Smooth muscle cell (in vitro differentiated cells): ENCODE results near the gene INTS6. TPM values are rescaled to one million over a fixed set of nuclear protein-coding genes. Genes with fewer than 3 reads are reported as not detected.

Source experiments
- DNase-seq: peaks from one replicate; lab custom pipeline; 2025; ENCODE audit not compliant: unreplicated experiment; lab: John Stamatoyannopoulos, UW
- H2AFZ ChIP-seq: fragments of 200-600 bp; sonication (generic); 2 replicates; pipeline ENCODE4 v1.6.0; 2016; ENCODE audit warnings: antibody characterized with exemption, low read depth, mild to moderate bottlenecking
- H3F3A ChIP-seq: fragments of 200-600 bp; sonication (generic); 2 replicates; pipeline ENCODE4 v1.6.0; 2017; ENCODE audit warnings: antibody characterized with exemption, low read depth
- H3K27ac ChIP-seq: fragments of 200-600 bp; sonication (generic); 2 replicates; pipeline ENCODE4 v1.5.1; 2016; ENCODE audit warnings: low read depth, mild to moderate bottlenecking
- H3K27me3 ChIP-seq: fragments of 200-600 bp; sonication (generic); 2 replicates; pipeline ENCODE4 v1.6.1; 2016; ENCODE audit warnings: low read depth, mild to moderate bottlenecking
- H3K36me3 ChIP-seq: fragments of 200-600 bp; sonication (generic); 2 replicates; pipeline ENCODE4 v1.5.1; 2016; ENCODE audit warnings: low read depth
- H3K4me1 ChIP-seq: fragments of 200-600 bp; sonication (generic); 2 replicates; pipeline ENCODE4 v1.5.1; 2016; ENCODE audit warnings: low read depth
- H3K4me2 ChIP-seq: fragments of 200-600 bp; sonication (generic); 2 replicates; pipeline ENCODE4 v1.6.0; 2016; ENCODE audit warnings: mild to moderate bottlenecking
- H3K4me3 ChIP-seq: fragments of 200-600 bp; sonication (generic); 2 replicates; pipeline ENCODE4 v1.5.1; 2016; ENCODE audit warnings: mild to moderate bottlenecking
- H3K79me2 ChIP-seq: fragments of 200-600 bp; sonication (generic); 2 replicates; pipeline ENCODE4 v1.6.0; 2016; ENCODE audit warnings: low read depth, mild to moderate bottlenecking
- H3K9ac ChIP-seq: fragments of 200-600 bp; sonication (generic); 2 replicates; pipeline ENCODE4 v1.6.0; 2016; ENCODE audit warnings: low read depth
- H3K9me3 ChIP-seq: fragments of 200-600 bp; sonication (generic); replicated peaks from 2 replicates; pipeline ENCODE4 v1.5.1; 2016; ENCODE audit warnings: low read depth
- H4K20me1 ChIP-seq: fragments of 200-600 bp; sonication (generic); 2 replicates; pipeline ENCODE4 v1.6.0; 2016; ENCODE audit warnings: low read depth
- WGBS: methylation state at CpG from one replicate; pipeline ENCODE4 v1.1.7; 2016; ENCODE audit warnings: low lambda C conversion rate; 5-methylcytosine and 5-hydroxymethylcytosine counted together
- polyA plus RNA-seq: library from polyadenylated mRNA; unstranded; fragments of >200 nt; fragmentation: Nextera tagmentation; extraction: Ambion mirVana; gene quantifications from 2 replicates; pipeline ENCODE4 v1.2.1, GENCODE V29; 2016
- total RNA-seq: library from RNA; depleted of rRNA; stranded (reverse); fragments of >200 nt; gene quantifications from 2 replicates; pipeline ENCODE4 v1.2.3, GENCODE V29; 2014
- TF ChIP-seq, protein P1 (sequence below): fragments of 200-600 bp; sonication (generic); IDR thresholded peaks from 2 replicates; pipeline ENCODE4 v1.5.1; 2017; ENCODE audit warnings: borderline replicate concordance, mild to moderate bottlenecking, antibody characterized with exemption; ENCODE audit not compliant: insufficient read depth, poor library complexity, severe bottlenecking

The INTS6 gene
- total and polyA plus RNA-seq, 2 experiments from 2014 or later: 22.5 to 51.6 TPM

GRCh38 chr13:51453959-51454703 is 1.3 kb upstream of the INTS6 start:
- TF ChIP-seq, protein P1, sequence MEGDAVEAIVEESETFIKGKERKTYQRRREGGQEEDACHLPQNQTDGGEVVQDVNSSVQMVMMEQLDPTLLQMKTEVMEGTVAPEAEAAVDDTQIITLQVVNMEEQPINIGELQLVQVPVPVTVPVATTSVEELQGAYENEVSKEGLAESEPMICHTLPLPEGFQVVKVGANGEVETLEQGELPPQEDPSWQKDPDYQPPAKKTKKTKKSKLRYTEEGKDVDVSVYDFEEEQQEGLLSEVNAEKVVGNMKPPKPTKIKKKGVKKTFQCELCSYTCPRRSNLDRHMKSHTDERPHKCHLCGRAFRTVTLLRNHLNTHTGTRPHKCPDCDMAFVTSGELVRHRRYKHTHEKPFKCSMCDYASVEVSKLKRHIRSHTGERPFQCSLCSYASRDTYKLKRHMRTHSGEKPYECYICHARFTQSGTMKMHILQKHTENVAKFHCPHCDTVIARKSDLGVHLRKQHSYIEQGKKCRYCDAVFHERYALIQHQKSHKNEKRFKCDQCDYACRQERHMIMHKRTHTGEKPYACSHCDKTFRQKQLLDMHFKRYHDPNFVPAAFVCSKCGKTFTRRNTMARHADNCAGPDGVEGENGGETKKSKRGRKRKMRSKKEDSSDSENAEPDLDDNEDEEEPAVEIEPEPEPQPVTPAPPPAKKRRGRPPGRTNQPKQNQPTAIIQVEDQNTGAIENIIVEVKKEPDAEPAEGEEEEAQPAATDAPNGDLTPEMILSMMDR: no peak
- H3K9me3 ChIP-seq: no peaks in the 10 kb centered on the region
- DNase-seq: no peak
- peak overlapping the region; percentile 97 for H3K9ac ChIP-seq
- H3K4me2 ChIP-seq: peak overlapping the region; percentile 88
- H3K4me1 ChIP-seq: peaks cover 30% of the 10 kb centered on the region
- peaks cover 1% of the 10 kb centered on the region for H3K36me3 ChIP-seq
- H3K79me2 ChIP-seq: peaks cover 23% of the 10 kb centered on the region
- peaks cover 9% of the 10 kb centered on the region for H4K20me1 ChIP-seq
- peak overlapping the region; percentile 95 for H3K27ac ChIP-seq
- H3K27me3 ChIP-seq: no peaks in the 10 kb centered on the region
- WGBS: 19% methylated on average over 13 of the region's 13 CpGs
- peaks cover 9% of the 10 kb centered on the region for H3F3A ChIP-seq
- peak overlapping the region; percentile 90 for H3K4me3 ChIP-seq
- peak overlapping the region; percentile 53 for H2AFZ ChIP-seq

DNA sequence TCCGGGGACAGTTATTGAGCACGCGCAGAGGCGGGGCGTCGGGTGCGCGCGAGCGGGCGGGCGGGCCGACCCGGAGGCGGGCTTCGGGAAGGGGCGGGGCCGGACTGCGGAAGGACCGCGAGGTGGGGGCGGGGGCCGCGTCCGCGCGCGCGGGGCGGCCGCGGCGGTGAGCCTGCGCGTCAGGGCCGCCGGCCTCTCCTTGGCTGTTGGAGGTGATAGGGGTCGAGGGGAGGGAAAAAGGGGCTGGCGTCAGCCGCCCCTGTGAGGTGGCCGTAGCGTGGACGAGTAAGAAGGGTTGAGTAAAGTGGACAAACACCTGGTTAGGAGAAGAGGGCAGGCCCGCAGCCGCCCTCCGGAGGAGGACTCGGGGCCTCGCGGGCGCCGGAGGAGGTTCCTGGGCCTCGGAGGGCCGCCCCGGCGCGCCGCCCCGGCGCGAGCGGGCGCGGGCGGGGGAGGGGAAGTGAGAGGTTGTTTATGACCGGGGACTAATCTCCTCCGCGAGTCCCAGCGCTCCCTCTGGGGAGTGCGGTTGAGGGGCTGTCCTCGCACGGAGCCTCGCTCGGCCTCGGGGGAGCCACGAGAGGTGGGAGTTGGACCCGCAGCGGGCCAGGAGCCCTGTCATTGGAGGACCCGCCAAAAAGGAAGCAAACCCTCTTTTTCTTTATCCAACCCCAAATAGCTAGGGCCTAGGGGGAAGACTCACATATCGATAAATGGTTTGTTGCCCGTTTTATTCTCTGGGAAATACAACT is 547 bp upstream of the INTS6 start:
- peak overlapping the region; percentile 97 for H3K9ac ChIP-seq
- peak overlapping the region; percentile 53 for H2AFZ ChIP-seq
- no peaks in the 10 kb centered on the region for H3K9me3 ChIP-seq
- under 1% methylated on average over 36 of the region's 80 CpGs for WGBS
- peak overlapping the region; percentile 88 for H3K4me2 ChIP-seq
- peaks cover 9% of the 10 kb centered on the region for H4K20me1 ChIP-seq
- peak; percentile 86 for DNase-seq
- peaks cover 28% of the 10 kb centered on the region for H3K79me2 ChIP-seq
- peaks cover 9% of the 10 kb centered on the region for H3F3A ChIP-seq
- H3K4me3 ChIP-seq: peak overlapping the region; percentile 90
- H3K27me3 ChIP-seq: no peaks in the 10 kb centered on the region
- TF ChIP-seq, protein P1: no peak
- H3K4me1 ChIP-seq: peaks cover 36% of the 10 kb centered on the region
- peaks cover 7% of the 10 kb centered on the region for H3K36me3 ChIP-seq
- peak overlapping the region; percentile 95 for H3K27ac ChIP-seq

GRCh38 chr13:51451467-51452360 is 1.1 kb downstream of the INTS6 start:
- H3K9ac ChIP-seq: peak overlapping the region; percentile 98
- H3K36me3 ChIP-seq: peaks cover 7% of the 10 kb centered on the region
- no peak overlapping the region for H2AFZ ChIP-seq
- H3K4me2 ChIP-seq: peak overlapping the region; percentile 100
- peak overlapping the region; percentile 99 for H3K4me3 ChIP-seq
- 1% methylated on average over 15 of the region's 92 CpGs for WGBS
- H3K9me3 ChIP-seq: no peaks in the 10 kb centered on the region
- H3K27ac ChIP-seq: peak overlapping the region; percentile 99
- H3K27me3 ChIP-seq: no peaks in the 10 kb centered on the region
- peak; percentile 29 for DNase-seq
- peaks cover 28% of the 10 kb centered on the region for H3K79me2 ChIP-seq
- H3F3A ChIP-seq: peaks cover 9% of the 10 kb centered on the region
- TF ChIP-seq, protein P1: no peak
- peaks cover 9% of the 10 kb centered on the region for H4K20me1 ChIP-seq
- peaks cover 40% of the 10 kb centered on the region for H3K4me1 ChIP-seq
